Amygdala (tissue), 56 donors: Measurements from ENCODE around the gene KRT78.
"Not testable (repeated sequence)": the region's sequence is repeated elsewhere in the genome, so short reads cannot be mapped to it uniquely, and the experiment has no call there.

Experiments
- DNase-seq, 56 donors: peaks; one replicate each; lab custom pipeline; 2025; lab: John Stamatoyannopoulos, UW

KRT78 gene

GRCh38 chr12:52799505-52800211 is 49.1 kb downstream of the KRT78 start:
- no peak for DNase-seq

- no peak for DNase-seq
Observed at GRCh38 chr12:52798671-52799504, 49.9 kb downstream of the KRT78 start.

GRCh38 chr12:52798003-52798670 is 50.7 kb downstream of the KRT78 start:
- no peak for DNase-seq

GRCh38 chr12:52797529-52797894 is 51.3 kb downstream of the KRT78 start:
- no peak for DNase-seq

- no peak for DNase-seq
Observed at GRCh38 chr12:52796839-52797528, 51.8 kb downstream of the KRT78 start.

- DNase-seq, result no peak
Observed at GRCh38 chr12:52796429-52796794, 52.4 kb downstream of the KRT78 start.

GRCh38 chr12:52795694-52796428 is 52.9 kb downstream of the KRT78 start, which contains the start of gene KRT3:
Gene KRT3 (minus strand): TSS chr12:52796117. CDS start chr12:52796042, 75 bp downstream.
- DNase-seq, result no peak

GRCh38 chr12:52795332-52795674 is 53.5 kb downstream of the KRT78 start:
- DNase-seq, result not testable (repeated sequence)

- no peak for DNase-seq
Observed at GRCh38 chr12:52794479-52795331, 54.1 kb downstream of the KRT78 start.

GRCh38 chr12:52792185-52793029 is 56.4 kb downstream of the KRT78 start:
- DNase-seq, result no peak

- no peak for DNase-seq
Observed at GRCh38 chr12:52791271-52792184, 57.3 kb downstream of the KRT78 start.

GRCh38 chr12:52790427-52791270 is 58.1 kb downstream of the KRT78 start:
- DNase-seq, result no peak

- peak in 3 of 56 donors; percentile 8 to 37 (median 10) for DNase-seq
Observed at GRCh38 chr12:52789637-52790426, 59.0 kb downstream of the KRT78 start.

GRCh38 chr12:52788876-52789636 is 59.7 kb downstream of the KRT78 start:
- DNase-seq, result no peak
